Endothelial cell (in vitro differentiated cells): ENCODE measurements around the gene SENP8. TPM values are rescaled to one million over a fixed set of nuclear protein-coding genes. Genes with fewer than 3 reads are reported as not detected.

Experiments
- DNase-seq: peaks from one replicate; pipeline ENCODE4 v3.0.0; 2021; ENCODE audit warnings: low spot score
- H3K27ac Mint-ChIP-seq: one replicate; pipeline ENCODE4 v1.8.0; 2021; ENCODE audit warnings: mixed read lengths, inconsistent platforms; ENCODE audit not compliant: unreplicated experiment
- H3K27me3 Mint-ChIP-seq: one replicate; pipeline ENCODE4 v1.8.0; 2021; ENCODE audit warnings: mild to moderate bottlenecking, moderate library complexity, mixed read lengths, inconsistent platforms; ENCODE audit not compliant: unreplicated experiment
- H3K36me3 Mint-ChIP-seq: one replicate; pipeline ENCODE4 v1.8.0; 2021; ENCODE audit warnings: mild to moderate bottlenecking, low read depth, mixed read lengths, inconsistent platforms; ENCODE audit not compliant: unreplicated experiment
- H3K4me1 Mint-ChIP-seq: one replicate; pipeline ENCODE4 v1.8.0; 2021; ENCODE audit warnings: mild to moderate bottlenecking, mixed read lengths, inconsistent platforms; ENCODE audit not compliant: unreplicated experiment
- H3K4me3 Mint-ChIP-seq: one replicate; pipeline ENCODE4 v1.8.0; 2021; ENCODE audit warnings: mild to moderate bottlenecking, mixed read lengths, inconsistent platforms; ENCODE audit not compliant: unreplicated experiment
- H3K9me3 Mint-ChIP-seq: one replicate; pipeline ENCODE4 v1.8.0; 2021; ENCODE audit warnings: mixed read lengths, inconsistent platforms; ENCODE audit not compliant: unreplicated experiment
- CTCF ChIP-seq: fragments of 200-600 bp; sonication (generic); IDR thresholded peaks from one replicate; pipeline ENCODE4 v1.5.0; 2021; ENCODE audit warnings: antibody characterized with exemption; ENCODE audit not compliant: unreplicated experiment
- total RNA-seq: library from RNA; stranded (reverse); fragmentation: NEBNext Ultra II Directional; extraction: Animal tissue kit (Norgen Biotek cat#: 25700); gene quantifications from one replicate; pipeline ENCODE4 v1.2.1, GENCODE V29; 2021; ENCODE audit not compliant: unreplicated experiment

The SENP8 gene
- total RNA-seq, 1 donor from 2014 or later, result 4.1 TPM

GRCh38 chr15:72127724-72128322 is 9.6 kb downstream of the SENP8 start:
- no peak overlapping the region for H3K27ac Mint-ChIP-seq
- DNase-seq, result no peak
- no peaks in the 10 kb centered on the region for H3K9me3 Mint-ChIP-seq
- no peak for TF ChIP-seq CTCF
- no peaks in the 10 kb centered on the region for H3K36me3 Mint-ChIP-seq
- no peak overlapping the region for H3K4me3 Mint-ChIP-seq
- H3K27me3 Mint-ChIP-seq, result no peaks in the 10 kb centered on the region
- no peaks in the 10 kb centered on the region for H3K4me1 Mint-ChIP-seq

DNA sequence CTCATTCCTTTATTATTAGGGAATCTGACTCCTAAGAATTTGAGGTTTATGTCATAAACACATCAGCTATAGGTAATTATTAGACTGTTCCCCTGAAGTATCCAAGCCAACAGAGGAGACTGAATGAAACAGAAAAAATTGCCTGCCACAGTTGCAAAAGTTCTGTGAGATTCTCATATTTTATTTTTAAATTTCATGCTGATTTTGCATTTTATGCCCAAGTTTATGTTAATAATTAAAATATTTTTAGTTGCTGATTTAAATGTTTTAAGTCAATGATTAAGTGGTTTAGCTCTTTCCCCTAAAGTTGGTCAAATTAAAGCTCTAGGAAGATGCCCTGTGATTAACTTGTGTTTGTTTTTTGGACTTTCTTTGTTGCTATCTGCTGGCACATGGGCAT is 10.2 kb downstream of the SENP8 start:
- H3K27ac Mint-ChIP-seq, result no peak overlapping the region
- no peaks in the 10 kb centered on the region for H3K4me1 Mint-ChIP-seq
- no peak for TF ChIP-seq CTCF
- no peak overlapping the region for H3K4me3 Mint-ChIP-seq
- no peaks in the 10 kb centered on the region for H3K27me3 Mint-ChIP-seq
- H3K36me3 Mint-ChIP-seq, result no peaks in the 10 kb centered on the region
- no peaks in the 10 kb centered on the region for H3K9me3 Mint-ChIP-seq
- DNase-seq, result no peak

- Mint-ChIP-seq H3K9me3 (no peaks in the 10 kb centered on the region), H3K4me1 (no peaks in the 10 kb centered on the region), H3K36me3 (no peaks in the 10 kb centered on the region), H3K27me3 (no peaks in the 10 kb centered on the region), H3K4me3 (no peak overlapping the region), H3K27ac (no peak overlapping the region)
- DNase-seq, result no peak
- no peak for TF ChIP-seq CTCF
Observed at GRCh38 chr15:72130272-72130671, 12.1 kb downstream of the SENP8 start.

- no peaks in the 10 kb centered on the region for H3K27me3 Mint-ChIP-seq
- H3K9me3 Mint-ChIP-seq, result no peaks in the 10 kb centered on the region
- no peaks in the 10 kb centered on the region for H3K36me3 Mint-ChIP-seq
- no peaks in the 10 kb centered on the region for H3K4me1 Mint-ChIP-seq
- no peak overlapping the region for H3K27ac Mint-ChIP-seq
- TF ChIP-seq CTCF, result no peak
- no peak overlapping the region for H3K4me3 Mint-ChIP-seq
- no peak for DNase-seq
Observed at GRCh38 chr15:72131922-72132321, 13.7 kb downstream of the SENP8 start.

GRCh38 chr15:72133211-72133610 is 15.0 kb downstream of the SENP8 start:
- no peak for DNase-seq
- TF ChIP-seq CTCF, result no peak
- no peaks in the 10 kb centered on the region for H3K4me1 Mint-ChIP-seq
- no peaks in the 10 kb centered on the region for H3K27me3 Mint-ChIP-seq
- H3K27ac Mint-ChIP-seq, result no peak overlapping the region
- H3K36me3 Mint-ChIP-seq, result no peaks in the 10 kb centered on the region
- no peak overlapping the region for H3K4me3 Mint-ChIP-seq
- no peaks in the 10 kb centered on the region for H3K9me3 Mint-ChIP-seq
